ENCODE data around the gene HAUS7.
A peak's percentile ranks its signal among the peaks of the same experiment; 100 is the strongest.

HAUS7 gene
- 3.9 to 4.5 reads per million in 2 donors for total RNA-seq

GRCh38 chrX:153470411-153471363 lies at the start of gene HAUS7:
TSS of gene HAUS7 (minus strand) at chrX:153470576. CDS start at chrX:153470557, 19 bp downstream.
- DNase-seq = peak; percentile 88

DNA sequence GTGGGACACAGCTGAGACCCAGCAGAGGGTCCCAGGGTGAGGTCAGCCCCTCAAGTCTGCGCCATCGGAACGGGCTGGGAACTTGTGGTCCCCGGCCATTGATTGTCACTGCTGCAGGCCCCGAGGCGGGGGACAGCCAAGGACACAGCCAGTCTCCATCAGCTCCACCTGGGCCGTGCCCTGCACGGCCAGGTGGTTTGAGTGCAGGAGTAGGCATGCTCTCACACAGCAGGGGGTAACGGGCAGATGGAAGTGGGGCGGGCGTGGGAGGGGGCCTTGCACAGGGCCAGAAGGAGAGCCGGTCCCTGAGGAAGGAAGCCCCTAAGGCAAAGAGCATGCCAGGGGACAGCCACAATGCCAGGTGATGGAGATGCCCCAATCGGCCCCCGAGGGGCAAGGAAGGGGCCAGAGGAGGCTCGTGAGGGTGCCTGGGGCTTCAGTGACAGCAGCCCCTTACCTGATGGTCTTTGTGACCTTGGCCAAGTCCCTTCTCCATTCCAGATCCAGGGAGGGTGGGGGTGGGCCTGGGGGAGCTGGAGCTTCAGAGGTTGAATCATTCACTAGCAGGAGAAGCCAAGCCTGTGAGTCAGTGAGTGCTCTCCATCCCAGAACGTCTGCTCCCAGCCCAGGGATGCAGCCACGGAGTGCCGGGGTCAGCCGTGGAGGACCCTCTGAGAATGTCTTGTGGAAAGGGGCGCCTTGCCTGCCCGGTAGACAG lies 49.4 kb upstream of the HAUS7 start:
- no peak for DNase-seq

DNA sequence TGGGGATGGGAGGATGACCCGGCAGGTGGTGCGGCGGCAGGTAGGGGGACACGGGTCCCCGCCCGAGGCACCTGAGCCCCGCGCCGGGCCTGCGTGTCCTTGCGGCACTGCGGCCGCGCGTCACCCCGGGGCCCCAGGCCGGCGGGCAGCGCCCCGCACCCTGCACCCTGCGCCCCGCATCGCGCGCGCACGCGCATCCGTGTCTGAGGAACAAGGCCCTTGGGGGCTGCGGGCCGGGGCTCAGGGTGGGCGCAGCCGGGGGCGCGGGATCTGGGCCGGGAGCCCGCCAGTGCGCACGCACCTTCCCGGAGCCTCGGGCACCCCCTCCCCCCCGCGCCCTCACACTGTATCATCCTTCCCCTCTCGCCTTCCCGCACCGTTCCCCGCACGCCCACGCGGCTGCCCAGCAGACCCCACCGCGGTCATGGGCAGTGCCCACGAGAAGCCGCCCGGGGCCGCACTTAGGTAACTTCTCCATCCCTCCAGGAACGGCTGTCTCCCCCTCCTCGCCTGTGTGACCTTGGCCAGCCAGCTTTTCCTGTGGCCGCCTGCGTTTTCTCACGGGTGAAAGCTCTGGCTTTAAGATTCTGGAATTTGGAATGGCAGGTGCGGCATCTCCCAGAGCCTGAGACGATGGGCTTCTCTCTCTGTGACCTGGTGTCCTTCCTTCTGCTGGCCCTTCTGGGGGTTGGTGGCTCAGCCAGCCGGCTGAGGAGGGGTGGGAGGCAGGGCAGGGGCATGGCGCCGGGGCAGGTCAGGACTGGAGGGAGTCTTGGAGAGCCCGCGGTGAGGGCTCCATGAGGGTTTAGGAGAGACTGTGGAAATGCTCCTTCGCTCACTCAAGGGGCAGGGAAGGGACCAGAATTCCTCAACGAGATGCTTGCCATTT lies 47.8 kb upstream of the HAUS7 start:
- no peak for DNase-seq

DNA sequence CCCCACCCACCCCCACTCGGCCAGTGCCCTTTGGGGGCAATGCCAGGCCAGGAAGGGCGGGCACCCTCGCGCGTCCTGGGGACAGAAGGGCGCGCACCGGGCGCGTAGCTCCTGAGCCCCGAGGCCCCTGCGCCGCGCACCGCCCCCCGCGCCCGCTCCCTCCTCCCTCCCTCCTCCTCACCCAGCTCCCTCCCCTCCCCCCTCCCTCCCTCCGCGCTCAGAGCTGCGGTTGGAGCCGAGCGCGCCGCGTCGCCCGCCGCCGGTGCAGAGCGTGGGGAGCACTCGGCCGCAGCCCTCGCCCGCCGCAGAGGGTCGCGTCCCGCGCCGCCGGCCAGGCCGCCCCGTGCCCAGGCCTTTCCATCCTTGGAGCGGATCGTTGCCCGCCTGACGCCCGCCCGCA lies 47.0 kb upstream of the HAUS7 start, which contains the start of gene ATP2B3:
Gene ATP2B3, plus strand, starts transcription at position 220 of the 400 bp plus-strand sequence. CDS start 18,606 bp downstream, outside the sequence.
- no peak for DNase-seq

DNA sequence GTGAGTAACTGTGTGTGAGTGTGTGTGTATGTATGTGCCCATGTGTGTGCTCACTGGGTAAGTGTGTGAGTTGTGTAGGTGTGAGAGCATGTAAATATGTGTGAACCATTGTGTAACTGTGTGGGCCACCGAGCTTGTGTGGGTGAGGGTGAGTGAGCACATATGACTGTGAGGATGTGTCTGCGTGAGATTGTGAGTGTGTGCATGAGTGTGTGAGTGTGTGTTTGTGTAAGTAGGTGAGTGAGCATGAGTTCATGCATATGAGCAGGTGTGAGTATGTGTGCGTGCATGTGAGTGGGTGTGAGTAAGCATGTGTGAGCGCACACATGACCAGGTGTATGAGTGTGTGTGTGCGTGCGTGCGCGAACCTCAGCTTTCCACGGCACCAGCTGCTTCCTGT lies 45.7 kb upstream of the HAUS7 start:
- DNase-seq = no peak

- no peak for DNase-seq
Measured at GRCh38 chrX:153515435-153515834, 45.1 kb upstream of the HAUS7 start.

DNA sequence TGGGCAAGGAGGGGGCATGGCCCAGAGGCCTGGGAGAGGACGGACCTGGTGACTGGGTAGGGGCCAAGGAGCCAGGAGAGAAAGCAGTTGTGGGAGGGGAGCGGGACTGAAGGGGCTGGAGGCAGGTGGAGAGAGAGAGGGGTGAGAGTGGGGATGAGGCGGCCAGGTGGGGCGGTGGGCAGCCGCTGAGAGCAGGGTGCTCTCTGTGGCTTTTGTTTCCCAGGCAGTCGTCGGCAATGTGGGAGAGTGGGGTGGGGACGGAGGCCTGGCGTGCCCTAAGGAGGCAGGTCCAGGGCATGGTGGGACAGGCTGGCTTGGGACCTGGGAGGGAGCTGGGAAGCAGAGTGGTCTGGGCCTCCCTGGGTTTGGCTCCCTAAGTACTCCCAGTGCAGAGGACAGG lies 43.9 kb upstream of the HAUS7 start:
- no peak for DNase-seq

GRCh38 chrX:153513265-153513664 lies 42.9 kb upstream of the HAUS7 start:
- DNase-seq = no peak

DNA sequence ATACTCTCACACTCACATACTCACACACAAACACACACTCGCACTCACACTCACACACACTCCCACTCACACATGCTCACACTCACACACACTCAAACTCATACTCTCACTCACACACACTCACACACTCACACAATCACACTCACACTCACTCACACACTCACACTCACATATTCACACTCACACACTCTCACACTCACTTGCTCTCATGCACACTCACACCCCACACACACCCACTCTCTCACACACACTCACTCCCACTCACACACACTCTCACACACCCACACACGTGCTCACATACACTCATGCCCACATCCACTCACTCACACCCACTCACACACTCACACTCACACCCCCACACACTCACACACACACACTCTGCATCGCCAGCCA lies 42.1 kb upstream of the HAUS7 start:
- no peak for DNase-seq

DNA sequence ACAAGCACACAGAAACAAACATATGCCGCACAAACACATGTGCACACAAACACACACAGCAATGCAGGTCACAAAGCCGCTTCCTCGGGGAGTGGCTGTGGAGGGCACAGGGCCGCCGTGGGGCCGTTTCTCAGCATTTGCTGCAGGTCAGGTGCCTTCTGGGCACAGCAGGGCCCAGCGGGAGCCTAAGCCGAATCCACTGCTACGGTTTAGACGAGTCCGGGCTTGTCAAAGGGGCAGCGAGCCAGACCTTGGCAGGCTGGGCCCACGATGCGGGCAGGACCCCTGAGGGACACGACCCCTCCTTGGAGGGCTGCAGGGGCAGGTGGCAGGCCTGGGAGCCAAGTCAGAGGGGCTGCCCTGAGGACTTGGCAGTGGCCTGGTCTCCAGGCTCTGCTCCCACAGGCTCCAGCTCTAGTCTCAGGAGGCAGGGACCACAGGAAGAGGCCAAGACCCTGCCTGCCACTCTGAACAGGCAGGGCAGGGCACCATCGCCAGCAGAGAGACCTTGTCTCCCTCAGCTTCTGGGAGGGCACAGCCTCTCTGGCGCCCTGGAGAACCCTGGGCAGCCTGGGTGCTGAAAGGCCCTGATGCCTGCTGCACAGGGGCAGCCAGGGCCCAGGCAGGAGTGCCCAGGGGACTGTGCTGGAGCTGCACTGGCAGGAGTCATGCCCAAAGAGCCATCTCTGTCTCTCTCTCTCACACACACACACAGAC lies 41.6 kb upstream of the HAUS7 start:
- DNase-seq = no peak

DNA sequence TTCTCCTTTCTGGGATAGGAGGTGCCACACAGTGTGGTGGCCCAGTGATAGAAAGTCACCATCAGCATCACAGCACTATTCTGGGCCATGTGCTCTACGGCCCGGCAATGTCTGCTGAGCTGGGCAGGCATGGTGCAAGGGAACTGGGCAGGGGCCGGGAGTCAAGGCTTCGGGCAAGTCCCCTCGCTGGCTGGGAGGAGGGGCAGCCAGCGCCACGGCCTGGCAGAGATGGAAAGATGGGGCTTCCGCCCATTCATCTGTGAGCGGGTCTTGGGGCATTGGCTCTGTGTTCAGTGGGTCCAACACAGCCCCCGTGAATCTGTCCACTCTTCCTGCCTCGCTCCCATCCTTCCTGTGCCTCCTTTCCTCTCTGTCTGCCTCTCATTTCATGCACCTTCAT lies 40.0 kb upstream of the HAUS7 start:
- DNase-seq = no peak

- DNase-seq = no peak
Measured at GRCh38 chrX:153509592-153509991, 39.2 kb upstream of the HAUS7 start.

GRCh38 chrX:153507484-153508178 lies 37.3 kb upstream of the HAUS7 start:
- DNase-seq = peak; percentile 85

DNA sequence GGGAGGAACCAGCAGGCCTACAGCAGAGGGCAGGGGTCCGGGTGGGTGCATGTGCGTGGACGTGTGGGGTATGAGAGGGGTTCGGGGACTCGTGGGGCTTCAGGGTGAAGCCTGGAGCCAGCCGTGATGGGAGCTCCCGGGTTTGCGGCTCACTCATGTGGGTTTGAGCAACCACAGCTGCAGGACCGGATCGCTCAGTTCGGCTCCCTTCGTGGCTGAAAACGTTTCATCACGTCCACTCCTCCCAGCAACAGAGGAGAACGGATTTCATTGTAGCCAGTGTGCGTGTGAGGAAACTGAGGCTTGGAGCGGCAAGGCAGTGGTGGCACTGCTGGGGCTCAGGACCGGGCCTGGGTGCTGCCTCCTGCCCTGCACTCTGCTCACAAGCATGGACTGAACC lies 35.0 kb upstream of the HAUS7 start:
- no peak for DNase-seq

DNA sequence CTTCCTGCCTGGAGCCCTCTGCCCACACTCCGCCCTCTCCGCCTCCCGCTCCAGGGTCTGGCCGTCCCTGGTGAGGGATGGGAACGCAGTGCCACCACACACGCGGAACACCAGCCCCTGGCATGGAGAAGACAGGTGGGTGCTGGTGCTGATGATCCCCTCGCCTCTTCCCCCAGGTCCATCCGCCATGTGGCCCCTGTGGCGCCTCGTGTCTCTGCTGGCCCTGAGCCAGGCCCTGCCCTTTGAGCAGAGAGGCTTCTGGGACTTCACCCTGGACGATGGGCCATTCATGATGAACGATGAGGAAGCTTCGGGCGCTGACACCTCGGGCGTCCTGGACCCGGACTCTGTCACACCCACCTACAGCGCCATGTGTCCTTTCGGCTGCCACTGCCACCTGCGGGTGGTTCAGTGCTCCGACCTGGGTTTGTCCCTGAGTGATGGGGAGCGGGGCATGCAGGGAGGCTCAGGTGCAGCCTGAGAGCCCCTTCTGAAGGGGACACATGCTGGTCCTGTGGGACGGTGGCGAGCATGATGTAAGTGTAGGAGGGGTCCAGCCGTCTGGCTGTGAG lies 34.2 kb upstream of the HAUS7 start:
- DNase-seq = no peak

GRCh38 chrX:153502796-153503195 lies 32.4 kb upstream of the HAUS7 start:
- DNase-seq = no peak

GRCh38 chrX:153502131-153502530 lies 31.8 kb upstream of the HAUS7 start:
- no peak for DNase-seq

DNA sequence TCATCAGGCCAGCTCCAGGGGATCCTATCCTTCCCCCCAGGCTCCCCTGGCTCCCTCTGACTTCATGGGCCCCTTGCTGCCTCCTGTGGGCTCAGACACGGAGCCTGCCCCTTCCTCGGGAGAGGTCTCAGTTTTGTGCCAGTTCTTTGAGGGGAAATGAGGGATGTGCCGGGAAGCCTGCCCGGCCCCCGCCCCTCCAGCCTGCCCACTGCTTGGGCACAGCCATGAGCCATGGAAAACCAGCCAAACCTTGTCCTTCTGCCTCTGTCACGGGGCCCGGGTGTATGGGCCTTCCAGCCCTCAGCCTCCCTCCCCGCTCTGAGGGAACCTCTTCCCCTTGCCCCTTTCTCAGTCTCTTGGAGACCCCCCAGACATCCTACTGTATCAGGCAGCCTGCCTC lies 31.2 kb upstream of the HAUS7 start:
- no peak for DNase-seq

DNA sequence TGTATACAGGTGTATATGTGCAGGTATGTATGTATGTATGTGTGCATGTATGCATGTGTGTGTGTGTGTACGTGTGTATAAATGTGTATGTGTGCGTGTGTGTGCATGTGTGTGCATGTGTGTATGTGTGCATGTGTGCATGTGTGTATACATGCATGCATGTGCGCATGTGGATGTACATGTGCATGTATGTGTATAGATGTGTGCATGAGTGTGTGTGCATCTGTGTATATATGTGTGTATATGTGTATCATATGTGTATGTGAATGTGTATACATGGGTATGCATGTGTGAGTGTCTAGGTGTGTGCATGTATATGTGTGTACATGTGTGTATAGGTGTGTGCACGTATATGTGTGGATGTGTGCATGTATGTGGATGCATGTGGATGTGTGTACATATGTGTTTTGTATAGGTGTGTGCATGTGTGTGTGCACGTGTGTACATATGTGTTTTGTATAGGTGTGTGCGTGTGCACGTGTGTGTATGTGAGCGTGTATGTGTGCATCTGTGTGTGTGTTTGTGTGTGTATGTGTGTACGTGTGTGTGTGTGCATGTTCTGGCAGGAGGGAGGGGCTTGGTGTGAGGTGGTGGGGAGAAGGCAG lies 30.4 kb upstream of the HAUS7 start:
- no peak for DNase-seq

DNA sequence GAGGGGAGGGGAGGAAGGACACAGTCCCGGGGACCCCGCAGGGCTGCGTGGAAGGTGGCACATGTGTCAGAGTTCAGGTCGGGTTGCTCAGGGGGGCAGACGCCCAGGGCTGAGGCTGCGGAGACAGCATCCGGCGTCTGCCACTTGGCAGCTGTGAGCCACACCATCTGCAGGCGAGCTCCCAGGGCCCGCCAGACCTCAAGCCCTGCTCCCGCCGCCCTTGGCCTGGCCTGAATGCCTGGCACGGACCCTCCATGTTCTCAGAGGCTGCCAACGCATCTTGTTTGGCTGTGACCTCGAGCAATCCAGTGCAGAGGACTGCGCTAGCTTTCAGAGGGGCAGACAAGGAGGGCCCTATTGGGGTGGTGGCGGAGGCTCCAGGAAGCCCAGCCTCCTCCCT lies 29.5 kb upstream of the HAUS7 start:
- no peak for DNase-seq

GRCh38 chrX:153499341-153499740 lies 29.0 kb upstream of the HAUS7 start:
- no peak for DNase-seq
